ENCODE data around the gene NCOR2.

- TF ChIP-seq POLR2A (IDR thresholded peaks at IDR 0.05) = no peak
- TF ChIP-seq CTCF (IDR thresholded peaks at IDR 0.05) = no peak
These were observed 11.0 kb upstream of the NCOR2 start for GRCh38 chr12:124578445-124578844.
